Measurements from ENCODE around the gene TGFBR3. TPM values are rescaled to one million over a fixed set of nuclear protein-coding genes. Genes with fewer than 3 reads are reported as not detected.
A peak's percentile ranks its signal among the peaks of the same experiment; 100 is the strongest.

Gene TGFBR3
- total and polyA plus RNA-seq, 2 of the 13 experiments (the other 11 are each of a cell fraction or from before 2014, with no cell fraction given) = 76.5 to 195 TPM

GRCh38 chr1:91835087-91835521 lies 50.8 kb downstream of the TGFBR3 start (continued):
- TF ChIP-seq ATF6 (CRISPR knock-in tag; conservative IDR thresholded peaks at IDR 0.05) (no peak), RFX1 (IDR thresholded peaks at IDR 0.05) (no peak), ZBTB46 (CRISPR knock-in tag; IDR thresholded peaks at IDR 0.05; ENCODE audit: borderline replicate concordance) (no peak), ZNF556 (CRISPR knock-in tag; IDR thresholded peaks at IDR 0.05; ENCODE audit: borderline replicate concordance) (no peak), RARA (CRISPR knock-in tag; IDR thresholded peaks at IDR 0.05) (no peak), ARID5B (CRISPR knock-in tag; IDR thresholded peaks at IDR 0.05) (peak; percentile 23; the same call in 1 of the 2 replicates), ZNF788 (CRISPR knock-in tag; IDR thresholded peaks at IDR 0.05; ENCODE audit: borderline replicate concordance) (no peak), ZNF574 (CRISPR knock-in tag; IDR thresholded peaks at IDR 0.05) (no peak), SIN3A (IDR thresholded peaks at IDR 0.05; ENCODE audit: borderline replicate concordance, low read depth, low read length) (no peak), ZNF720 (CRISPR knock-in tag; IDR thresholded peaks at IDR 0.05) (no peak), FOSL2 (CRISPR knock-in tag; IDR thresholded peaks at IDR 0.05) (no peak), ZGPAT (CRISPR knock-in tag; IDR thresholded peaks at IDR 0.05) (no peak), ETS1 (CRISPR knock-in tag; IDR thresholded peaks at IDR 0.05) (no peak), TIGD3 (CRISPR knock-in tag; IDR thresholded peaks at IDR 0.05; ENCODE audit: borderline replicate concordance) (no peak)
